Measurements from ENCODE around the gene RNF20. TPM values are rescaled to one million over a fixed set of nuclear protein-coding genes. Genes with fewer than 3 reads are reported as not detected.

The RNF20 gene
- total and polyA plus RNA-seq, 2 of the 13 experiments (the other 11 are each of a cell fraction or from before 2014, with no cell fraction given): 12.7 to 37.6 TPM

DNA sequence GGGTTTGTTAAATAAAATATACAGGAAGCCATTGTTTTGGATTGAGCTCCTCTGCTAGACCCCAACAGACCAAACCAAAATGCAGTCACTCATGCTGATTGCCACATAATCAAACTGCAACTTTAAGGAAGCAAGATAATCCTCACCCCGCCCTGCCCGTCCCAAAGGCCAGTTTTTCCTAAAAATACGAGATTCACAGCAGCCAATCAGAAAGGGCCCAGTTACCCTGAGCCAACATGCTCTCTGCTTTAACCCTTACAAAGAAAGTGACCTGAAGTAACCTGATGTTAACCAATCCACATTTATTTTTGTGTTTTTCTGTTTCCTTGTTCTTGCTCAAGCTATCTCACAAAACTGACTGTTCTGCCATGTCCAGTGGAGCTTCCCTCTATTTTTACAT lies 21.5 kb upstream of the RNF20 start:
- TF ChIP-seq WIZ (CRISPR knock-in tag; IDR thresholded peaks at IDR 0.05): no peak
- no peak for TF ChIP-seq TSC22D2 (CRISPR knock-in tag; IDR thresholded peaks at IDR 0.05; ENCODE audit: borderline replicate concordance)
- TF ChIP-seq, protein P1, sequence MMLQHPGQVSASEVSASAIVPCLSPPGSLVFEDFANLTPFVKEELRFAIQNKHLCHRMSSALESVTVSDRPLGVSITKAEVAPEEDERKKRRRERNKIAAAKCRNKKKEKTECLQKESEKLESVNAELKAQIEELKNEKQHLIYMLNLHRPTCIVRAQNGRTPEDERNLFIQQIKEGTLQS (CRISPR knock-in tag; IDR thresholded peaks at IDR 0.05): no peak
- TF ChIP-seq HDAC2 (CRISPR knock-in tag; IDR thresholded peaks at IDR 0.05): no peak
- no peak for TF ChIP-seq FOXO1 (CRISPR knock-in tag; IDR thresholded peaks at IDR 0.05)
- intact Hi-C loops (cut with micrococcal nuclease; ENCODE audit: unreplicated experiment): no loop called here
- H3K4me3 ChIP-seq (replicated peaks in 1 of 3; ENCODE audit: insufficient read depth in 1 of 3, low read depth in 2 of 3, low read length in 3 of 3): no peak overlapping the region
- no peaks in the 10 kb centered on the region for H3K36me3 ChIP-seq (replicated peaks in 1 of 2; ENCODE audit: control insufficient read depth in 1 of 2, insufficient read depth in 2 of 2, low read length in 2 of 2)
- in situ Hi-C loops (cut with HindIII; ENCODE audit: extremely low pct_ligation_motif_present, low pct_unique_long_range_greater_than_20kb): no loop called here
- no peaks in the 10 kb centered on the region for H3K9me3 ChIP-seq (ENCODE audit: low read length)
- WGBS (ENCODE audit: low lambda C conversion rate): 4% methylated on average over 3 of the region's 3 CpGs
- H2AFZ ChIP-seq (ENCODE audit: low read length): no peak overlapping the region
- BruUV-seq (replicated peaks): no TSS peak
- DNase-seq (ENCODE audit: low spot score) (no peak), FAIRE-seq (no peak), ATAC-seq (no peak)
- no peak overlapping the region for H3K4me2 ChIP-seq (ENCODE audit: low read depth, low read length)
- H3K9ac ChIP-seq (ENCODE audit: insufficient read depth, low read depth, low read length): no peak overlapping the region
- no peaks in the 10 kb centered on the region for H3K4me1 ChIP-seq (ENCODE audit: insufficient read depth, low read length)
- no peak overlapping the region for H3K27ac ChIP-seq (ENCODE audit: extremely low read length, insufficient read depth, low read length)
- ChIA-PET CTCF (ENCODE audit: low intra/inter-chr PET ratio, low total read pairs) (no interaction called here), POLR2A (no interaction called here)
- no peaks in the 10 kb centered on the region for H3K79me2 ChIP-seq (ENCODE audit: insufficient read depth, low read length)
- H4K20me1 ChIP-seq (ENCODE audit: insufficient read depth, low read length): no peaks in the 10 kb centered on the region
- H3K27me3 ChIP-seq (ENCODE audit: control insufficient read depth in 1 of 2, insufficient read depth in 2 of 2, low read length in 2 of 2): peaks cover 0 to 5% of the 10 kb centered on the region in 2 experiments; a peak in 1 of 5 replicates

DNA sequence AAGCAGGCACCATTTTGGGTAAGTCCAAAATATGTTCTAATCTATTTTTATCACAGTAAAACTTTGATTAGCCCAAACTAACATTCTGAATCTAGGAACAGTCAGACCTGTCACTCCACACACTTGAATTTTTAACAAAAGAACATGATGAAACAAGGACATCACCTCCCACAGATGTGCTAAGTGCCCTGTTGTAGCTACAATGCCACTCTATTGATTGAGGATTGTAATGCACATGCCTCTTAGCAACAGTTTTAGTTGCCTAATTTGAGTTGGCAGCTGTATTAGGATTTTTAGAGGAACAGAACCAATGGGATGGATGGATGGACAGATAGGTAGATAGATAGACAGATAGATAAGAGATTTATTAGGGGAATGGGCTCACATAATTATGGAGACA lies 20.3 kb upstream of the RNF20 start:
- no peaks in the 10 kb centered on the region for H3K4me1 ChIP-seq (ENCODE audit: insufficient read depth, low read length)
- H2AFZ ChIP-seq (ENCODE audit: low read length): no peak overlapping the region
- DNase-seq (ENCODE audit: low spot score): no peak
- no peaks in the 10 kb centered on the region for H4K20me1 ChIP-seq (ENCODE audit: insufficient read depth, low read length)
- TF ChIP-seq CHD2 (IDR thresholded peaks at IDR 0.05; ENCODE audit: low read depth, low read length) (no peak), NR1H2 (CRISPR knock-in tag; IDR thresholded peaks at IDR 0.05; ENCODE audit: borderline replicate concordance, low read depth) (no peak), ZNF879 (CRISPR knock-in tag; IDR thresholded peaks at IDR 0.05) (no peak), BRCA1 (CRISPR knock-in tag; IDR thresholded peaks at IDR 0.05) (no peak)
- in situ Hi-C loops (cut with HindIII; ENCODE audit: extremely low pct_ligation_motif_present, low pct_unique_long_range_greater_than_20kb) (no loop called here), intact Hi-C loops (cut with micrococcal nuclease; ENCODE audit: unreplicated experiment) (no loop called here)
- no peak overlapping the region for H3K4me2 ChIP-seq (ENCODE audit: low read depth, low read length)
- no peak for ATAC-seq
- POLR2A ChIA-PET: no interaction called here
- no peak overlapping the region for H3K4me3 ChIP-seq (replicated peaks in 1 of 3; ENCODE audit: insufficient read depth in 1 of 3, low read depth in 2 of 3, low read length in 3 of 3)
- H3K27me3 ChIP-seq (ENCODE audit: control insufficient read depth in 1 of 2, insufficient read depth in 2 of 2, low read length in 2 of 2): peaks cover 0 to 2% of the 10 kb centered on the region in 2 experiments; a peak in 1 of 5 replicates
- H3K9me3 ChIP-seq (ENCODE audit: low read length): no peaks in the 10 kb centered on the region
- H3K27ac ChIP-seq (ENCODE audit: extremely low read length, insufficient read depth, low read length): no peak overlapping the region
- FAIRE-seq: no peak
- H3K9ac ChIP-seq (ENCODE audit: insufficient read depth, low read depth, low read length): no peak overlapping the region
- CTCF ChIA-PET (ENCODE audit: low intra/inter-chr PET ratio, low total read pairs): no interaction called here
- H3K79me2 ChIP-seq (ENCODE audit: insufficient read depth, low read length): no peaks in the 10 kb centered on the region
- BruUV-seq (replicated peaks): no TSS peak
- H3K36me3 ChIP-seq (replicated peaks in 1 of 2; ENCODE audit: control insufficient read depth in 1 of 2, insufficient read depth in 2 of 2, low read length in 2 of 2): no peaks in the 10 kb centered on the region

Measured in HepG2 (cell line).